Psoas muscle (tissue), 8 donors: ENCODE results near the gene ECT2L. TPM values are rescaled to one million over a fixed set of nuclear protein-coding genes. Genes with fewer than 3 reads are reported as not detected.

Experiments used
- ATAC-seq, 4 donors: fragments of 200-7000 bp; cut with Tn5 transposase; one replicate each; pipeline ENCODE4 v1.9.1; 2020; ENCODE audit warnings: moderate library complexity in 3 of 4, mild to moderate bottlenecking in 2 of 4
- DNase-seq, 2 donors: peaks; one replicate each; pipeline ENCODE4 v3.0.0-alpha.2; 2020
- H3K27ac ChIP-seq: fragments of 200-600 bp; one replicate; pipeline ENCODE4 v1.8.0; 2022
- H3K27me3 ChIP-seq, 3 donors: fragments of 200-600 bp in 1 of 3; one replicate each; pipeline versions ENCODE4 v1.6.1 to v1.8.0; 2013 to 2022; ENCODE audit warnings: low read length in 2 of 3, mild to moderate bottlenecking in 2 of 3, moderate library complexity in 1 of 3; ENCODE audit not compliant: insufficient read depth in 3 of 3
- H3K36me3 ChIP-seq, 2 donors: fragments of 200-600 bp in 1 of 2; one replicate each; pipeline versions ENCODE4 v1.6.1 to v1.8.0; 2013 to 2022; ENCODE audit warnings: low read depth in 1 of 2, mild to moderate bottlenecking in 1 of 2, moderate library complexity in 1 of 2; ENCODE audit not compliant: insufficient read depth in 1 of 2
- H3K4me1 ChIP-seq: fragments of 200-600 bp; one replicate; pipeline ENCODE4 v1.8.0; 2022
- H3K4me3 ChIP-seq: fragments of 200-600 bp; one replicate; pipeline ENCODE4 v1.8.0; 2022; ENCODE audit warnings: mild to moderate bottlenecking
- H3K9me3 ChIP-seq: fragments of 200-600 bp; one replicate; pipeline ENCODE4 v1.8.0; 2022
- CTCF ChIP-seq: fragments of 200-600 bp; IDR thresholded peaks from one replicate; pipeline ENCODE4 v1.8.0; 2022; ENCODE audit warnings: antibody characterized with exemption
- WGBS, 3 donors: extraction: QIAGEN DNeasy Blood & Tissue Kit; methylation state at CpG; one replicate each; pipeline versions ENCODE4 v1.1.6 to v1.1.7; 2013; 5-methylcytosine and 5-hydroxymethylcytosine counted together
- intact Hi-C, 2 donors: fragments of 100-400 bp; cut with DNase I; formaldehyde crosslinking; loops; one replicate each; pipeline versions ENCODE4 v1.11.0 to v1.14.2; 2022
- polyA plus RNA-seq, 3 donors: library from polyadenylated mRNA; stranded (reverse); fragments of 200-250 nt; gene quantifications; one replicate each; pipeline ENCODE4 v1.2.3, GENCODE V29; 2013
- total RNA-seq, 4 donors: library from RNA; stranded (reverse); fragmentation: NEBNext Ultra II Directional in 2 of 4; extraction: Animal tissue kit (Norgen Biotek cat#: 25700) in 2 of 4; gene quantifications; one replicate each; pipeline versions ENCODE4 v1.2.1 to v1.2.4, GENCODE V29; 2021 to 2023
- donor health status: healthy with polysubstance abuse.
- donor health status: DM: no; HTN: no; CAD: no; lungs with moderate emphysema.
- donor health status: Bipolar disorder and iron deficiency.
- donor health status: healthy.
- donor health status: DM: yes; HTN: yes; CAD: no.
- donor health status: DM: no; HTN: no; CAD: no.
- donor health status: DM: no; HTN: no; CAD: no.
- donor health status: DM: yes; HTN: yes; CAD: no.

Gene ECT2L
- total and polyA plus RNA-seq, 7 donors, result under 0.01 TPM; not detected in 6

DNA sequence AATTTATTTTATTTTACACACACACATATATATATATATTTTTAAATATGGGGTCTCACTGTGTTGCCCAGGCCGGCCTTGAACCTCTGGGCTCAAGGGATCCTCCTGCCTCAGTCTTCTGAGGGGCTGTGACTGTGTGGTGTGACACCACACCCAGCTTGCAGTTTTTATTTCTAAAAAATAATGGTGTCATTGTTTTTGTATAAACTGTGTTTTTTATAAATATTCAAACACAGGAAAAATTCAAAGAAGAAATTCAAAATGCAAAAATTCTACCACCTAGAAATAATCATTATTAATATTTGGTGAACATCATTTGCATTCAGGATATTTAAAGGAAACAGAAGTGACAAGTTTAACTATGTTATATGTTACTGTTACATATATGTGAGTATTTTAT, 19.2 kb upstream of the ECT2L start:
- TF ChIP-seq CTCF, result no peak
- DNase-seq (no peak), ATAC-seq (no peak)
- Histone ChIP-seq H3K4me3 (no peak overlapping the region), H3K4me1 (peaks cover 16% of the 10 kb centered on the region), H3K27ac (no peak overlapping the region), H3K9me3 (no peaks in the 10 kb centered on the region), H3K36me3 (peaks cover 0 to 57% of the 10 kb centered on the region in 2 donors), H3K27me3 (no peaks in the 10 kb centered on the region)
- 89 to 100% (median 97%) methylated on average over 1 of the region's 1 CpG for WGBS, 3 donors
- intact Hi-C loops, result no loop called here

- intact Hi-C loops, result no loop called here
- ATAC-seq (no peak), DNase-seq (no peak)
These were observed 17.6 kb upstream of the ECT2L start for GRCh38 chr6:138778331-138778730.

GRCh38 chr6:138782243-138782642, 13.6 kb upstream of the ECT2L start:
- intact Hi-C loops, result no loop called here
- DNase-seq (no peak), ATAC-seq (no peak)
- TF ChIP-seq CTCF, result no peak
- no peaks in the 10 kb centered on the region for H3K9me3 ChIP-seq
- no peaks in the 10 kb centered on the region for H3K27me3 ChIP-seq
- no peak overlapping the region for H3K27ac ChIP-seq
- H3K4me3 ChIP-seq, result no peak overlapping the region
- 82 to 85% (median 84%) methylated on average over 4 of the region's 4 CpGs for WGBS, 3 donors
- peaks cover 0 to 88% of the 10 kb centered on the region in 2 donors for H3K36me3 ChIP-seq
- H3K4me1 ChIP-seq, result peaks cover 12% of the 10 kb centered on the region

More at GRCh38 chr6:138778331-138778730, 17.6 kb upstream of the ECT2L start:
- no peaks in the 10 kb centered on the region for H3K27me3 ChIP-seq
- H3K4me1 ChIP-seq, result peaks cover 12% of the 10 kb centered on the region
- H3K9me3 ChIP-seq, result no peaks in the 10 kb centered on the region
- H3K36me3 ChIP-seq, result peaks cover 0 to 74% of the 10 kb centered on the region in 2 donors
- no peak overlapping the region for H3K27ac ChIP-seq
- no peak overlapping the region for H3K4me3 ChIP-seq
- WGBS, 3 donors, result 89 to 92% (median 91%) methylated on average over 6 of the region's 6 CpGs
- no peak for TF ChIP-seq CTCF

DNA sequence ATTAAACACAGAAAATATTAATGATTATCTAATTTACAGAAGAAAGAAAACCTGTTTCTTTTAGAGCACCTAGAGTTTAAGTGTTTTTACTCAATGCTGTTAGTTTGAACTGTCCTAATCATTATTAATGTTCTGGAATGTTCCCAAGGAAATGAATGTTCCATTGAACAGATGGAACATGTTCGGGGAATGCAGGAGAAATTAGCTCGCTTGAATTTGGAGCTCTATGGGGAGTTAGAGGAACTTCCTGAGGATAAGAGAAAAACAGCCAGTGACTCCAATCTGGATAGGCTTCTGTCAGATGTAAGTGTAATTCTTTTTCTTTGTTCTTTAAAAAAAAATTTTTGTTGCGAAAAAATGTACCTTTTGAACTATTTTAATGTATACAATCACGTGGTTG, 10.8 kb upstream of the ECT2L start:
- ATAC-seq (no peak), DNase-seq (no peak)
- TF ChIP-seq CTCF, result no peak
- 58 to 62% (median 60%) methylated on average over 4 of the region's 4 CpGs for WGBS, 3 donors
- Histone ChIP-seq H3K27me3 (no peaks in the 10 kb centered on the region), H3K9me3 (no peaks in the 10 kb centered on the region), H3K36me3 (peaks cover 0 to 94% of the 10 kb centered on the region in 2 donors), H3K4me1 (peaks cover 12% of the 10 kb centered on the region), H3K4me3 (no peak overlapping the region), H3K27ac (no peak overlapping the region)
- intact Hi-C loops, result no loop called here

DNA sequence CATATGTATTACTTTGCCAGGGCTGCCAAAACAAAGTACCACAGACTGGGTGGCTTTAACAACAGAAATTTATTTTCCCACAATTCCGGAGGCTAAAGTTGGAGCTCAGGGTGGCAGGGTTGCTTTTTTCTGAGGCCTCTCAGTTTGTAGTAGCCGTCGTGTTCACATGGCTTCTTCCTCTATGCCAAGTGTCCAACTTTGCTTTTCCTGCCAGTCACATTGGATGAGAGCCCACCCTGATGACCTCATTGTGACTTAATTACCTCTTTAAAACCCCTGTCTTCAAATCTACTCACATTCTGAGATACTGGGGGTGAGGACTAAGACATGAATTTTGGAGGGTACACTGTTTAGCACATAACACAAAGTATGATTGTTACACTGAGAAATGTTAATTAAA, 9.9 kb upstream of the ECT2L start:
- H3K9me3 ChIP-seq, result no peaks in the 10 kb centered on the region
- H3K4me3 ChIP-seq, result no peak overlapping the region
- H3K27ac ChIP-seq, result no peak overlapping the region
- TF ChIP-seq CTCF, result no peak
- H3K27me3 ChIP-seq, result no peaks in the 10 kb centered on the region
- WGBS, 3 donors, result 23 to 29% (median 24%) methylated on average over 3 of the region's 3 CpGs
- peaks cover 0 to 94% of the 10 kb centered on the region in 2 donors for H3K36me3 ChIP-seq
- peaks cover 12% of the 10 kb centered on the region for H3K4me1 ChIP-seq
- intact Hi-C loops, result no loop called here
- no peak for DNase-seq
- no peak for ATAC-seq
